ENCODE data around the gene PLAC1.

The PLAC1 gene

DNA sequence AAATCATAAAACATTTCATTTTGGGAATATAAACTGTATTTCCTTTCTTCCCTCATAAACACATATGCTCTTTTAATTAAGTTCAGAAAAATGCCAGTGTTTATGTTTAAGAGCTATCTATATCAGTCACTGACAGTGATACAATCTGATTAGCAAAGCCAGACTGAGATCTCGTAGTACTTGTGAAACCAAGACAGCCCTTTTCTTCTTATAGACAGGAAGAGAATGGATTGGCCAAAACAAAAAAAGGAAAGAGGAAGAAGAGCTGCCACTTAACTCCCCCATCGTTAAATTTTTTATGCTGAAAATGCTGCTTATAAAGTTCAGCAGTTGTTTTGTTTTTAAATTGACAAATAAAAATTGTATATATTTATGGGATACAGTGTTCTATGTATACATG lies 87.4 kb downstream of the PLAC1 start:
- no peak overlapping the region for H3K4me3 ChIP-seq (ENCODE audit: control insufficient read depth in 1 of 7, extremely low read depth in 1 of 7, insufficient read depth in 4 of 7, low read depth in 2 of 7, low read length in 6 of 7)
- ChIA-PET CTCF (interaction anchor here (1.2 kb wide), 1 partner anchor 15 kb away, joined by 4 read pairs; no protein-coding TSS in a partner anchor), POLR2A (interaction anchor here (0.7 kb wide), 1 partner anchor 42 kb away, joined by 3 read pairs; no protein-coding TSS in a partner anchor)
- WGBS (ENCODE audit: insufficient coverage) = 50% methylated on average over 1 of the region's 2 CpGs
- no peak overlapping the region for H3K27ac ChIP-seq (ENCODE audit: insufficient read depth in 1 of 2, low read depth in 1 of 2, low read length in 2 of 2, poor library complexity in 1 of 2, severe bottlenecking in 2 of 2)
- no peaks in the 10 kb centered on the region for H3K36me3 ChIP-seq (ENCODE audit: control insufficient read depth in 4 of 4, insufficient read depth in 4 of 4, low read length in 3 of 4)
- peak in 2 of 3 donors; percentile 26 to 35 for DNase-seq
- peaks cover 0 to 12% (median 2%) of the 10 kb centered on the region in 4 experiments for H3K4me1 ChIP-seq (ENCODE audit: control extremely low read depth in 1 of 4, control insufficient read depth in 4 of 4, insufficient read depth in 4 of 4, low read length in 3 of 4)
- no peaks in the 10 kb centered on the region for H3K9me3 ChIP-seq (ENCODE audit: control extremely low read depth in 1 of 5, control insufficient read depth in 4 of 5, insufficient read depth in 2 of 5, low read depth in 1 of 5, low read length in 4 of 5)
- peaks cover 0 to 3% (median 0%) of the 10 kb centered on the region in 5 experiments for H3K27me3 ChIP-seq (replicated peaks in 2 of 5; ENCODE audit: control insufficient read depth in 4 of 5, insufficient read depth in 5 of 5, low read length in 4 of 5)

DNA sequence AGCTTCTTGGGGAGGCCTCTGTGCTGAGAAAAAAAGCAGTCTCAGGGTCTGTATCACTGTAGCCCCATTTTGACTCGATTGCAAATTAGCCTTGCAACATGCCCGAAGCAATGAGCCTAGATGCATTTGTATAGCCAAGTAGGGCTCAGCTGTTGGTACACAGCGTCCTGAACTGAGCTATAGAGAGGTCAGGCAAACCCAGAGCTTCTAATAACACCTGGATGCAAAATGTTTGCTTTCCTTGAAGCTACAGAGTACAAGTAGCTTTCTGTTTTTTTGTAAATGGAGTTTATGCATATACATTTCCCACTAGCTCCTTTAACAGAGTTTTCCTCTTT lies 87.8 kb downstream of the PLAC1 start:
- CTCF ChIA-PET = interaction anchor here (1.0 to 1.2 kb wide), 2 partner anchors 11 to 15 kb away, joined by 4 read pairs; no protein-coding TSS in a partner anchor

DNA sequence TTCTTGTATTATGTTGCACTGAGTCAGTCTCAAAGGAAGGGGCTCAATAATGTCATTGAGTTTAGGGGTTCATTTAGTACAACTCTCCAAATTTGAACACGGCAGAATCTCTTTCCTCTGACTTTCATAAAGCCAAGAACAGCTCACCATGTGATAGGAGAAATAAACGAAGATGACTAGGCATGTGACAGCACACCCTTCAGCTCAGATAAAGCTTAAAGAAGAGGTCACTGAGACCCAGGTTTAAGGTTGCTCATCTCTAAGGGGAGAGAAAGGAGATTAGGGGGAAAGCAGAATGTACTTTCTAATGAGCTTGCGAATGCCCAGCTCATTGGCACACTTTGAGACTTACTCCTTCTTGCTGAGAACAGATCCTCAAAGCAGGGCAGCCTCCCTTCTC lies 89.0 kb downstream of the PLAC1 start:
- DNase-seq = no peak
- no CpG with 5 or more reads among the region's 3 CpGs for WGBS (ENCODE audit: insufficient coverage)
- no peak overlapping the region for H3K4me3 ChIP-seq (ENCODE audit: control insufficient read depth in 1 of 7, extremely low read depth in 1 of 7, insufficient read depth in 4 of 7, low read depth in 2 of 7, low read length in 6 of 7)
- H3K4me1 ChIP-seq (ENCODE audit: control extremely low read depth in 1 of 4, control insufficient read depth in 4 of 4, insufficient read depth in 4 of 4, low read length in 3 of 4) = peaks cover 0 to 12% (median 2%) of the 10 kb centered on the region in 4 experiments
- H3K9me3 ChIP-seq (ENCODE audit: control extremely low read depth in 1 of 5, control insufficient read depth in 4 of 5, insufficient read depth in 2 of 5, low read depth in 1 of 5, low read length in 4 of 5) = no peaks in the 10 kb centered on the region
- H3K27ac ChIP-seq (ENCODE audit: insufficient read depth in 1 of 2, low read depth in 1 of 2, low read length in 2 of 2, poor library complexity in 1 of 2, severe bottlenecking in 2 of 2) = no peak overlapping the region
- no peaks in the 10 kb centered on the region for H3K27me3 ChIP-seq (replicated peaks in 2 of 5; ENCODE audit: control insufficient read depth in 4 of 5, insufficient read depth in 5 of 5, low read length in 4 of 5)
- CTCF ChIA-PET = no interaction called here
- no peaks in the 10 kb centered on the region for H3K36me3 ChIP-seq (ENCODE audit: control insufficient read depth in 4 of 4, insufficient read depth in 4 of 4, low read length in 3 of 4)
- POLR2A ChIA-PET = interaction anchor here (0.7 kb wide), 1 partner anchor 85 kb away, joined by 8 read pairs; no protein-coding TSS in a partner anchor

More for the DNA sequence above, 87.8 kb downstream of the PLAC1 start:
- no peaks in the 10 kb centered on the region for H3K36me3 ChIP-seq (ENCODE audit: control insufficient read depth in 4 of 4, insufficient read depth in 4 of 4, low read length in 3 of 4)
- POLR2A ChIA-PET = interaction anchor here (0.7 kb wide), 1 partner anchor 42 kb away, joined by 3 read pairs; no protein-coding TSS in a partner anchor
- H3K9me3 ChIP-seq (ENCODE audit: control extremely low read depth in 1 of 5, control insufficient read depth in 4 of 5, insufficient read depth in 2 of 5, low read depth in 1 of 5, low read length in 4 of 5) = no peaks in the 10 kb centered on the region
- H3K4me3 ChIP-seq (ENCODE audit: control insufficient read depth in 1 of 7, extremely low read depth in 1 of 7, insufficient read depth in 4 of 7, low read depth in 2 of 7, low read length in 6 of 7) = no peak overlapping the region
- no peak for DNase-seq
- H3K27ac ChIP-seq (ENCODE audit: insufficient read depth in 1 of 2, low read depth in 1 of 2, low read length in 2 of 2, poor library complexity in 1 of 2, severe bottlenecking in 2 of 2) = no peak overlapping the region
- 75% methylated on average over 3 of the region's 3 CpGs for WGBS (ENCODE audit: insufficient coverage)
- peaks cover 0 to 12% (median 2%) of the 10 kb centered on the region in 4 experiments for H3K4me1 ChIP-seq (ENCODE audit: control extremely low read depth in 1 of 4, control insufficient read depth in 4 of 4, insufficient read depth in 4 of 4, low read length in 3 of 4)
- peaks cover 0 to 3% (median 0%) of the 10 kb centered on the region in 5 experiments for H3K27me3 ChIP-seq (replicated peaks in 2 of 5; ENCODE audit: control insufficient read depth in 4 of 5, insufficient read depth in 5 of 5, low read length in 4 of 5)

- Histone ChIP-seq H3K9me3 (ENCODE audit: control extremely low read depth in 1 of 5, control insufficient read depth in 4 of 5, insufficient read depth in 2 of 5, low read depth in 1 of 5, low read length in 4 of 5) (no peaks in the 10 kb centered on the region), H3K4me3 (ENCODE audit: control insufficient read depth in 1 of 7, extremely low read depth in 1 of 7, insufficient read depth in 4 of 7, low read depth in 2 of 7, low read length in 6 of 7) (no peak overlapping the region), H3K36me3 (ENCODE audit: control insufficient read depth in 4 of 4, insufficient read depth in 4 of 4, low read length in 3 of 4) (no peaks in the 10 kb centered on the region), H3K4me1 (ENCODE audit: control extremely low read depth in 1 of 4, control insufficient read depth in 4 of 4, insufficient read depth in 4 of 4, low read length in 3 of 4) (peaks cover 0 to 12% (median 2%) of the 10 kb centered on the region in 4 experiments), H3K27me3 (replicated peaks in 2 of 5; ENCODE audit: control insufficient read depth in 4 of 5, insufficient read depth in 5 of 5, low read length in 4 of 5) (no peaks in the 10 kb centered on the region), H3K27ac (ENCODE audit: insufficient read depth in 1 of 2, low read depth in 1 of 2, low read length in 2 of 2, poor library complexity in 1 of 2, severe bottlenecking in 2 of 2) (no peak overlapping the region)
- ChIA-PET CTCF (no interaction called here), POLR2A (no interaction called here)
- WGBS (ENCODE audit: insufficient coverage) = 80% methylated on average over 4 of the region's 8 CpGs
- no peak for DNase-seq
Observed at GRCh38 chrX:134568285-134569016, 89.8 kb downstream of the PLAC1 start.

GRCh38 chrX:134566506-134566905 lies 91.8 kb downstream of the PLAC1 start:
- ChIA-PET CTCF (no interaction called here), POLR2A (no interaction called here)
- H3K4me1 ChIP-seq (ENCODE audit: control extremely low read depth in 1 of 4, control insufficient read depth in 4 of 4, insufficient read depth in 4 of 4, low read length in 3 of 4) = peaks cover 0 to 12% (median 2%) of the 10 kb centered on the region in 4 experiments
- no peak overlapping the region for H3K4me3 ChIP-seq (ENCODE audit: control insufficient read depth in 1 of 7, extremely low read depth in 1 of 7, insufficient read depth in 4 of 7, low read depth in 2 of 7, low read length in 6 of 7)
- H3K9me3 ChIP-seq (ENCODE audit: control extremely low read depth in 1 of 5, control insufficient read depth in 4 of 5, insufficient read depth in 2 of 5, low read depth in 1 of 5, low read length in 4 of 5) = no peaks in the 10 kb centered on the region
- no peaks in the 10 kb centered on the region for H3K36me3 ChIP-seq (ENCODE audit: control insufficient read depth in 4 of 4, insufficient read depth in 4 of 4, low read length in 3 of 4)
- WGBS (ENCODE audit: insufficient coverage) = 56% methylated on average over 3 of the region's 5 CpGs
- no peak for DNase-seq
- no peak overlapping the region for H3K27ac ChIP-seq (ENCODE audit: insufficient read depth in 1 of 2, low read depth in 1 of 2, low read length in 2 of 2, poor library complexity in 1 of 2, severe bottlenecking in 2 of 2)
- H3K27me3 ChIP-seq (replicated peaks in 2 of 5; ENCODE audit: control insufficient read depth in 4 of 5, insufficient read depth in 5 of 5, low read length in 4 of 5) = peaks cover 0 to 3% (median 0%) of the 10 kb centered on the region in 5 experiments

- WGBS (ENCODE audit: insufficient coverage) = 47% methylated on average over 2 of the region's 2 CpGs
- Histone ChIP-seq H3K4me1 (ENCODE audit: control extremely low read depth in 1 of 4, control insufficient read depth in 4 of 4, insufficient read depth in 4 of 4, low read length in 3 of 4) (peaks cover 0 to 6% (median 2%) of the 10 kb centered on the region in 4 experiments), H3K27me3 (replicated peaks in 2 of 5; ENCODE audit: control insufficient read depth in 4 of 5, insufficient read depth in 5 of 5, low read length in 4 of 5) (peaks cover 0 to 5% (median 0%) of the 10 kb centered on the region in 5 experiments), H3K36me3 (ENCODE audit: control insufficient read depth in 4 of 4, insufficient read depth in 4 of 4, low read length in 3 of 4) (no peaks in the 10 kb centered on the region), H3K27ac (ENCODE audit: insufficient read depth in 1 of 2, low read depth in 1 of 2, low read length in 2 of 2, poor library complexity in 1 of 2, severe bottlenecking in 2 of 2) (no peak overlapping the region), H3K9me3 (ENCODE audit: control extremely low read depth in 1 of 5, control insufficient read depth in 4 of 5, insufficient read depth in 2 of 5, low read depth in 1 of 5, low read length in 4 of 5) (no peaks in the 10 kb centered on the region), H3K4me3 (ENCODE audit: control insufficient read depth in 1 of 7, extremely low read depth in 1 of 7, insufficient read depth in 4 of 7, low read depth in 2 of 7, low read length in 6 of 7) (no peak overlapping the region)
- POLR2A ChIA-PET = no interaction called here
- CTCF ChIA-PET = no interaction called here
- DNase-seq = no peak
Observed at GRCh38 chrX:134562002-134562401, 96.3 kb downstream of the PLAC1 start.

DNA sequence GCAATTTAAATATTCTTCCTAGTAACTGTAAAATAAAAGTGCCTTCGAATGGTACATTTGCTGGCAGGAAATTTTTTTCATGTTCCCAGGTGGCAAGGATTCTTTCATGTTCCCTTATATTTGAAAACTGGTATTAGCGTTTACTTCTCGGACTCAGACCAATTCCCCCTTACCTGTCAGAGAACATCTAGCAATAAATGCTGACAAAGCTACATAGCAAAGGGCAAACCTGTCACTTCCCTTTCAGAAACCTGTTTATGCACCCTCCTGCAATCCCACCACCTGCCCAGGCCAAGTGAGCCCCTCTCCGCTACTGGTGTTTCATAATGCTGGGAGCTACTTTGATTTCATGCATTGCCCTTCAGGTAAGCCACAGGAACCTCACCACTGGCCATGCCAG lies 100.1 kb downstream of the PLAC1 start:
- peaks cover 0 to 5% (median 0%) of the 10 kb centered on the region in 5 experiments for H3K27me3 ChIP-seq (replicated peaks in 2 of 5; ENCODE audit: control insufficient read depth in 4 of 5, insufficient read depth in 5 of 5, low read length in 4 of 5)
- H3K9me3 ChIP-seq (ENCODE audit: control extremely low read depth in 1 of 5, control insufficient read depth in 4 of 5, insufficient read depth in 2 of 5, low read depth in 1 of 5, low read length in 4 of 5) = no peaks in the 10 kb centered on the region
- no peaks in the 10 kb centered on the region for H3K36me3 ChIP-seq (ENCODE audit: control insufficient read depth in 4 of 4, insufficient read depth in 4 of 4, low read length in 3 of 4)
- no peak overlapping the region for H3K4me3 ChIP-seq (ENCODE audit: control insufficient read depth in 1 of 7, extremely low read depth in 1 of 7, insufficient read depth in 4 of 7, low read depth in 2 of 7, low read length in 6 of 7)
- 100% methylated on average over 1 of the region's 4 CpGs for WGBS (ENCODE audit: insufficient coverage)
- DNase-seq = no peak
- peaks cover 0 to 3% (median 2%) of the 10 kb centered on the region in 4 experiments for H3K4me1 ChIP-seq (ENCODE audit: control extremely low read depth in 1 of 4, control insufficient read depth in 4 of 4, insufficient read depth in 4 of 4, low read length in 3 of 4)
- H3K27ac ChIP-seq (ENCODE audit: insufficient read depth in 1 of 2, low read depth in 1 of 2, low read length in 2 of 2, poor library complexity in 1 of 2, severe bottlenecking in 2 of 2) = no peak overlapping the region
- ChIA-PET CTCF (interaction anchor here (0.7 to 0.9 kb wide), 2 partner anchors 66 to 127 kb away, joined by 3 to 4 read pairs; no protein-coding TSS in a partner anchor), POLR2A (no interaction called here)
